Measurements from ENCODE around the gene GAS7.
A peak's percentile ranks its signal among the peaks of the same experiment; 100 is the strongest.

Gene GAS7

GRCh38 chr17:10198509-10199249, at the start of gene GAS7:
Gene GAS7, minus strand, starts transcription at chr17:10198606.
- DNase-seq: peak in 33 of 51 donors; percentile 9 to 77 (median 45)

GRCh38 chr17:10247810-10248209, 49.4 kb upstream of the GAS7 start:
- no peak for DNase-seq

- peak in 1 of 51 donors; percentile 36 for DNase-seq
Measured at GRCh38 chr17:10243883-10244844, 45.8 kb upstream of the GAS7 start.

GRCh38 chr17:10241781-10242180, 43.4 kb upstream of the GAS7 start:
- no peak for DNase-seq

- no peak for DNase-seq
Measured at GRCh38 chr17:10238661-10239060, 40.3 kb upstream of the GAS7 start.

GRCh38 chr17:10234033-10234432, 35.6 kb upstream of the GAS7 start:
- no peak for DNase-seq

- no peak for DNase-seq
Measured at GRCh38 chr17:10233161-10233560, 34.8 kb upstream of the GAS7 start.

- no peak for DNase-seq
Measured at GRCh38 chr17:10229181-10229580, 30.8 kb upstream of the GAS7 start.

GRCh38 chr17:10226930-10227695, 28.7 kb upstream of the GAS7 start:
- DNase-seq: peak in 31 of 51 donors; percentile 2 to 62 (median 14)

GRCh38 chr17:10224582-10225195, 26.3 kb upstream of the GAS7 start:
- DNase-seq: peak in 29 of 51 donors; percentile 2 to 82 (median 27)

GRCh38 chr17:10219193-10219592, 20.8 kb upstream of the GAS7 start:
- DNase-seq: no peak

GRCh38 chr17:10217916-10218315, 19.5 kb upstream of the GAS7 start:
- DNase-seq: no peak

GRCh38 chr17:10216213-10216938, 18.0 kb upstream of the GAS7 start:
- DNase-seq: peak in 26 of 51 donors; percentile 5 to 72 (median 27)

GRCh38 chr17:10215286-10215685, 16.9 kb upstream of the GAS7 start:
- DNase-seq: no peak

GRCh38 chr17:10211666-10212065, 13.3 kb upstream of the GAS7 start:
- no peak for DNase-seq

GRCh38 chr17:10210151-10210574, 11.8 kb upstream of the GAS7 start:
- no peak for DNase-seq

- no peak for DNase-seq
Measured at GRCh38 chr17:10208604-10209193, 10.3 kb upstream of the GAS7 start.

- DNase-seq: no peak
Measured at GRCh38 chr17:10207153-10207552, 8.7 kb upstream of the GAS7 start.

GRCh38 chr17:10205549-10206185, 7.3 kb upstream of the GAS7 start:
- DNase-seq: no peak

Measured in hypothalamus (tissue), 51 donors.